Osteocyte (in vitro differentiated cells): ENCODE measurements around the gene TTBK1. TPM values are rescaled to one million over a fixed set of nuclear protein-coding genes. Genes with fewer than 3 reads are reported as not detected.

Experiments
- DNase-seq: peaks from one replicate; pipeline ENCODE4 v3.0.0; 2021; ENCODE audit warnings: mixed read lengths; ENCODE audit not compliant: unreplicated experiment; ENCODE audit errors: extremely low spot score
- H3K27ac Mint-ChIP-seq: one replicate; pipeline ENCODE4 v1.8.0; 2021; ENCODE audit warnings: mild to moderate bottlenecking, mixed read lengths; ENCODE audit not compliant: unreplicated experiment
- H3K27me3 Mint-ChIP-seq: one replicate; pipeline ENCODE4 v1.8.0; 2021; ENCODE audit warnings: mixed read lengths; ENCODE audit not compliant: unreplicated experiment
- H3K36me3 Mint-ChIP-seq: one replicate; pipeline ENCODE4 v1.8.0; 2021; ENCODE audit warnings: mixed read lengths; ENCODE audit not compliant: unreplicated experiment
- H3K4me1 Mint-ChIP-seq: one replicate; pipeline ENCODE4 v1.8.0; 2021; ENCODE audit warnings: mixed read lengths; ENCODE audit not compliant: unreplicated experiment
- H3K4me3 Mint-ChIP-seq: one replicate; pipeline ENCODE4 v1.8.0; 2021; ENCODE audit warnings: mild to moderate bottlenecking, moderate library complexity, mixed read lengths; ENCODE audit not compliant: unreplicated experiment
- H3K9me3 Mint-ChIP-seq: one replicate; pipeline ENCODE4 v1.8.0; 2021; ENCODE audit warnings: mixed read lengths; ENCODE audit not compliant: unreplicated experiment
- total RNA-seq: library from RNA; stranded (reverse); gene quantifications from 2 replicates; pipeline ENCODE4 v1.2.1, GENCODE V29; 2021
- TF ChIP-seq, protein P1 (sequence below): fragments of 200-600 bp; sonication (generic); IDR thresholded peaks from 2 replicates; pipeline ENCODE4 v1.5.0; 2021; ENCODE audit warnings: antibody characterized with exemption, mild to moderate bottlenecking, moderate library complexity

The TTBK1 gene
- total RNA-seq, 1 donor from 2014 or later: 0.08 TPM

DNA sequence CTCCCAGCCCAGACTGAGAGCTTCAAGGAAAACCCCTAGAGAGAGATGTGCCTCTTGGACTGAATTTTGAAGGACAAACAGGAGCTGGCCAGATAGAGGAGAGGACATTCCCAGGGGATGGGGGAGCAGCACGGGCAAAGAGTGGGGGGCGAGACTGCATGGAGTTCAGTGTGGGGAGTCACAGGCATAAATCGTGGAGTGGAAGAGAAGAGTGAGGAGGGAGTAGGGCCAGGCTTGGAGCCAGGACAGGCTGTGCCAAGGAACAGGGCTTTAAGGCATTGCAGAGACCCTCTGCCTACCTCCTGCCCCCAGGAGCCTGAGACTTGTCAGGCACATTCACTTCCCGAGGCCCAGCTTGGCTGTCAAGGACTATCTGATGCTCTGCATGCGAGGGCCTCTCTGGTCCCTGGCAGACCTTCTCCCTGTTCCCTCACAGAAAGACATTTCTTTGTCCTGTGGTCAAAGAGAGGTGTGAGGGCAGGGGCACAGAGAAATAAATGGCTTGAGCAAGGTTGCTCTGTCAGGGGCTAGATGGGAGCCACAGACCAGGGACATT, 49.6 kb downstream of the TTBK1 start:
- Mint-ChIP-seq H3K4me3 (no peak overlapping the region), H3K36me3 (no peaks in the 10 kb centered on the region), H3K27me3 (peaks cover 12% of the 10 kb centered on the region), H3K27ac (no peak overlapping the region), H3K9me3 (no peaks in the 10 kb centered on the region), H3K4me1 (no peaks in the 10 kb centered on the region)
- TF ChIP-seq, protein P1, sequence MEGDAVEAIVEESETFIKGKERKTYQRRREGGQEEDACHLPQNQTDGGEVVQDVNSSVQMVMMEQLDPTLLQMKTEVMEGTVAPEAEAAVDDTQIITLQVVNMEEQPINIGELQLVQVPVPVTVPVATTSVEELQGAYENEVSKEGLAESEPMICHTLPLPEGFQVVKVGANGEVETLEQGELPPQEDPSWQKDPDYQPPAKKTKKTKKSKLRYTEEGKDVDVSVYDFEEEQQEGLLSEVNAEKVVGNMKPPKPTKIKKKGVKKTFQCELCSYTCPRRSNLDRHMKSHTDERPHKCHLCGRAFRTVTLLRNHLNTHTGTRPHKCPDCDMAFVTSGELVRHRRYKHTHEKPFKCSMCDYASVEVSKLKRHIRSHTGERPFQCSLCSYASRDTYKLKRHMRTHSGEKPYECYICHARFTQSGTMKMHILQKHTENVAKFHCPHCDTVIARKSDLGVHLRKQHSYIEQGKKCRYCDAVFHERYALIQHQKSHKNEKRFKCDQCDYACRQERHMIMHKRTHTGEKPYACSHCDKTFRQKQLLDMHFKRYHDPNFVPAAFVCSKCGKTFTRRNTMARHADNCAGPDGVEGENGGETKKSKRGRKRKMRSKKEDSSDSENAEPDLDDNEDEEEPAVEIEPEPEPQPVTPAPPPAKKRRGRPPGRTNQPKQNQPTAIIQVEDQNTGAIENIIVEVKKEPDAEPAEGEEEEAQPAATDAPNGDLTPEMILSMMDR: no peak
- no peak for DNase-seq

DNA sequence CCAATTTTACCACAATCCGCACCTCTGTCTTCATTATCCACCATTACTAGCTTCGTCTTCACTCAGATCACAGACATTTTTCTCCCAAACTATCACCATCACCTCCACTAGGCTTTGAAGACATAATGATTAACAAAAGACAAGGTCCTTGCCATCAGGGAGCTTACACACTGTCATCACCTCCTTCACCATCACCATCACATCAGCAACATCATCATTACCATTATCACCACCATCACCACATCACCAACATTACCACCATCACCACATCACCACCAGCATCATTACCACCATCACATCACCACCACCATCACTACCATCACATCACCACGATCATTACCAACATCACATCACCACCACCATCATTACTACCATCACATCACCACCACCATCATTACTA, 50.4 kb downstream of the TTBK1 start:
- Mint-ChIP-seq H3K27me3 (peaks cover 13% of the 10 kb centered on the region), H3K36me3 (no peaks in the 10 kb centered on the region), H3K27ac (no peak overlapping the region), H3K4me1 (no peaks in the 10 kb centered on the region), H3K4me3 (no peak overlapping the region), H3K9me3 (no peaks in the 10 kb centered on the region)
- no peak for DNase-seq
- TF ChIP-seq, protein P1: no peak

DNA sequence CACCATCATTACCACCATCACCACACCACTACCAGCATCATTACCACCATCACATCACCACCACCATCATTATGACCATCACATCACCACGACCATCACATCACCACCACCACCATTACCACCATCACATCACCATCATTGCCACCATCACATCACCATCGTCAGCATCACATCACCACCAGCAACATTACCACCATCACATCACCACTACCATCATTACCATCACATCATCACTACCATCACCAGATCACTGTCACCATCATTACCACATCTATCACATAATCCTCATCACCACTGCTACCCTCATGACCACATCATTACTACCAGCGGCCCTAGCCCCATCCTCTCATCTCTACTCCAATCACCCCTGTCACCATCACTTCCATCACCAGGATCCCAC, 51.3 kb downstream of the TTBK1 start:
- H3K27me3 Mint-ChIP-seq: peaks cover 17% of the 10 kb centered on the region
- no peaks in the 10 kb centered on the region for H3K4me1 Mint-ChIP-seq
- H3K9me3 Mint-ChIP-seq: no peaks in the 10 kb centered on the region
- no peak overlapping the region for H3K4me3 Mint-ChIP-seq
- H3K27ac Mint-ChIP-seq: no peak overlapping the region
- no peaks in the 10 kb centered on the region for H3K36me3 Mint-ChIP-seq
- TF ChIP-seq, protein P1: no peak
- DNase-seq: no peak

DNA sequence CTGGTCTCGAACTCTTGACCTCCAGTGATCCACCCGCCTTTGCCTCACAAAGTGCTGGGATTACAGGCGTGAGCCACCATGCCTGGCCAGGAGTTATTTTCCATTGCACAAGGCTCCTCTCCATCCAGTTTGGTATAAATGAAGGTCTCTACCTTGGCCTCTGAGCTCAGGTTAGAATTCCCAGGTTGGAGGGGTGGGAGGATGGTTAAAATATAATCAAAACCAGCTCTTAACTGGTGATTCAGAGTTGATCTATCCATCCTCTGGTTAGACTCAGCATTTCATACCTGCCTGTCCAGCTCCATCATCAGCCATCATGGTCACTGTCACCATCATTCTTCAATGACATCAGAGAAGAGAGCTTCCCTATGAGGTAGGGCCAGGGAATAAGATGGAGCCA, 52.2 kb downstream of the TTBK1 start:
- Mint-ChIP-seq H3K27ac (no peak overlapping the region), H3K4me1 (no peaks in the 10 kb centered on the region), H3K4me3 (no peak overlapping the region), H3K27me3 (peaks cover 21% of the 10 kb centered on the region), H3K9me3 (no peaks in the 10 kb centered on the region), H3K36me3 (no peaks in the 10 kb centered on the region)
- no peak for DNase-seq
- TF ChIP-seq, protein P1: no peak

GRCh38 chr6:43296780-43297497, 53.7 kb downstream of the TTBK1 start:
- TF ChIP-seq, protein P1: no peak
- H3K27me3 Mint-ChIP-seq: peaks cover 29% of the 10 kb centered on the region
- H3K36me3 Mint-ChIP-seq: no peaks in the 10 kb centered on the region
- DNase-seq: no peak
- H3K9me3 Mint-ChIP-seq: no peaks in the 10 kb centered on the region
- no peaks in the 10 kb centered on the region for H3K4me1 Mint-ChIP-seq
- no peak overlapping the region for H3K4me3 Mint-ChIP-seq
- H3K27ac Mint-ChIP-seq: no peak overlapping the region
